IPS DF 6.9 (cell line): ENCODE data around the gene GP9.
A peak's percentile ranks its signal among the peaks of the same experiment; 100 is the strongest.

Source experiments
- DNase-seq: peaks from one replicate; pipeline ENCODE4 v3.0.0-alpha.2; 2013; ENCODE audit warnings: low read depth, low spot score
- H3K27ac ChIP-seq: one replicate; pipeline ENCODE4 v1.5.1; 2013; ENCODE audit warnings: low read length, control low read depth
- H3K27me3 ChIP-seq: 2 replicates; pipeline ENCODE4 v1.6.1; 2013; ENCODE audit warnings: mild to moderate bottlenecking, low read length; ENCODE audit not compliant: control insufficient read depth, insufficient read depth
- H3K36me3 ChIP-seq: 2 replicates; pipeline ENCODE4 v1.6.1; 2013; ENCODE audit warnings: low read length; ENCODE audit not compliant: control insufficient read depth, insufficient read depth
- H3K4me1 ChIP-seq: 2 replicates; pipeline ENCODE4 v1.6.1; 2013; ENCODE audit warnings: low read length; ENCODE audit not compliant: control insufficient read depth, insufficient read depth
- H3K4me3 ChIP-seq: 2 replicates; pipeline ENCODE4 v1.5.1; 2013; ENCODE audit warnings: mild to moderate bottlenecking, low read length
- H3K9me3 ChIP-seq: 2 replicates; pipeline ENCODE4 v1.6.1; 2013; ENCODE audit warnings: low read length, inconsistent platforms; ENCODE audit not compliant: control insufficient read depth, insufficient read depth
- WGBS: extraction: QIAGEN DNeasy Blood & Tissue Kit; methylation state at CpG from one replicate; pipeline ENCODE4 v1.1.7; 2013; ENCODE audit warnings: mixed read lengths, missing lambda C conversion rate; ENCODE audit not compliant: insufficient read length, insufficient coverage; 5-methylcytosine and 5-hydroxymethylcytosine counted together

The GP9 gene

DNA sequence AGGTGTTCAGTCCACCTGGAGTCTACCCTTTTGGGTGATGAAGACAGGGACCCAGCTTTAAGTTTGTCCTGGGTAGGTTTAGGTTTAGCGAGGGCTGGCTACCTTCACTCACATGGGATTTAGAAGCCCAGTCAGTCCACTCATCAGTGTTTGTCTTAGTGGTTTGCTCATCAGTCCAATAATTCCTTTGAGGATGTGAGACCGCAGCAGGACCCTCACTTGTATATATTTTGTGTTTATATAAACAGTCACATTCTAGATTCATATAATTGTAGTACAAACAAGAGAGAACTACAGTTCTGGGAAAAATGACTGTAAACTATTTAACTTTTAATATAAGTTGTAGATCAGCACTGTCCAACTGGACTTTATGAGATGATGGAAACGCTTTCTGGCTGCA, 41.3 kb upstream of the GP9 start:
- Histone ChIP-seq H3K27me3 (no peaks in the 10 kb centered on the region), H3K4me1 (no peaks in the 10 kb centered on the region), H3K27ac (no peak overlapping the region), H3K9me3 (no peaks in the 10 kb centered on the region), H3K36me3 (no peaks in the 10 kb centered on the region), H3K4me3 (no peak overlapping the region)
- WGBS = no CpG with 5 or more reads among the region's 3 CpGs
- no peak for DNase-seq

- Histone ChIP-seq H3K4me3 (no peak overlapping the region), H3K27ac (no peak overlapping the region), H3K27me3 (no peaks in the 10 kb centered on the region; the same call in 1 of the 2 replicates), H3K36me3 (no peaks in the 10 kb centered on the region), H3K4me1 (no peaks in the 10 kb centered on the region), H3K9me3 (no peaks in the 10 kb centered on the region)
- no peak for DNase-seq
- no CpG with 5 or more reads among the region's 5 CpGs for WGBS
Measured at GRCh38 chr3:129020691-129021090, 39.9 kb upstream of the GP9 start.

DNA sequence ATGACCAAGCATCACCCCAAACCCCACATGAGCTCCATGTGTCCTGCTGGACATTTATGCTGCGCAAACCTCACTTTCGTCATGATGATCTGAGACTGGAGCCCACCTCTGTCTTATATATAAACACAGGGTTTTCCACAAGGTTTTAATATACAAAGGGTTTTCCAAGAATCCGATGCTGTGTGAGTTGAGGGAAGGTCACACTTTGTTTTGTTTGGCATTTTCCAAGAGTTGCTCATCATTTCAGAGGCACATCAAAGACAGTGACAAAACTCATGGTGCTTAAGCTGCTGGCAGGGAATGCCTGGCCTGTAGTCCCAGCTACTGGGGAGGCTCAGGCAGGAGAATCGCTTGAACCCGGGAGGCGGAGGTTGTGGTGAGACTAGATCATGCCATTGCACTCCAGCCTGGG, 39.4 kb upstream of the GP9 start:
- H3K36me3 ChIP-seq = no peaks in the 10 kb centered on the region
- no peaks in the 10 kb centered on the region; the same call in 1 of the 2 replicates for H3K27me3 ChIP-seq
- DNase-seq = no peak
- no CpG with 5 or more reads among the region's 6 CpGs for WGBS
- no peaks in the 10 kb centered on the region for H3K4me1 ChIP-seq
- H3K27ac ChIP-seq = no peak overlapping the region
- no peak overlapping the region for H3K4me3 ChIP-seq
- H3K9me3 ChIP-seq = no peaks in the 10 kb centered on the region

DNA sequence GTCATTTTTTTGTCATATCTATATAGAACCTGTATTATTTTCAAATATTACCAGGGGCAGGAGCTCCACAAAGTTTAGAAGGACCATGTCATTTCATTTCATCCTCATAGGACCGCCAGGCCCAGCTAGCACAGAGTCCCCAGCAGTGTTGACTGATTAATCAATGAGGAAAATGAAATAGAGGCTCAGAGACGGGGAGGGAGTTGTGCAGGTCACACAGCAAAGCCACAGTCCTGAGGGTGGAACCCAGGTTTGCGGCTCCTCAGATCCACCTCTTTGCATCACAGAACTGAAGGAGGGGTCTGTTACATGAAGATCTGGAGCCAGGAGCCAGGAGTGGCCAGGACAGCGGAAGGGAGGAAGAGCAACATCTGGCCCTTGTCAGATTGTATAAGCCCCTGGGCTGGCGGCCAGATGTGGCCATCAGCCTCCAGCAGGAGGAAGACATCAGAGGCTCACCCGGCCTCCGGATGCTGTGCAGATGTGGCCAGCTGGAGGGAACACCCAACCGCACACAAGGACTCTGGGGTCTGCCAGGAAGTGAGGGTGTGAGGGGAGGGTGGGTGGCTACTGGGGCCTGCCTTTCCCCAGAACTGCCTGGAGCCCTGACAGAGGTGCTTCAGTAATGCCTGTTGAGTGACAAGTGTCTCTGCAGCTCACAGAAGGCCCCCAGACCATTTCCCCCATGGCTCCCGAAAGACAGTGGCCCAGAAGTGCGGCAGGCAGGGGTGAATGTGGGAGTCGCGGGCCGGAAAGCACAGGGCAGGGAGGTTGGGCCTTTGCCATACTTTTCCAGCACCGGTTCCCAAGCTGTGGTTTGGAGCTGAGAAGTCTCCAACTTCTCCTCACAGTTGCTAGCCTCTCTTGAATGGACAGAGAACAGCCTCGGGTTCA, 38.2 kb upstream of the GP9 start:
- Histone ChIP-seq H3K4me1 (no peaks in the 10 kb centered on the region), H3K9me3 (no peaks in the 10 kb centered on the region), H3K27me3 (peaks cover 2% of the 10 kb centered on the region; the same call in 1 of the 2 replicates), H3K27ac (no peak overlapping the region), H3K4me3 (no peak overlapping the region), H3K36me3 (no peaks in the 10 kb centered on the region; the same call in 1 of the 2 replicates)
- DNase-seq = no peak
- no CpG with 5 or more reads among the region's 15 CpGs for WGBS

- no peaks in the 10 kb centered on the region for H3K9me3 ChIP-seq
- no peak overlapping the region for H3K4me3 ChIP-seq
- WGBS = no CpG with 5 or more reads among the region's 1 CpG
- no peaks in the 10 kb centered on the region; the same call in 1 of the 2 replicates for H3K36me3 ChIP-seq
- H3K27ac ChIP-seq = no peak overlapping the region
- peaks cover 2% of the 10 kb centered on the region; the same call in 1 of the 2 replicates for H3K27me3 ChIP-seq
- H3K4me1 ChIP-seq = no peaks in the 10 kb centered on the region
- no peak for DNase-seq
Measured at GRCh38 chr3:129023008-129023358, 37.6 kb upstream of the GP9 start.

- Histone ChIP-seq H3K27ac (no peak overlapping the region), H3K9me3 (no peaks in the 10 kb centered on the region), H3K27me3 (peaks cover 2% of the 10 kb centered on the region; the same call in 1 of the 2 replicates), H3K4me1 (no peaks in the 10 kb centered on the region), H3K4me3 (no peak overlapping the region), H3K36me3 (no peaks in the 10 kb centered on the region; the same call in 1 of the 2 replicates)
- WGBS = no CpG with 5 or more reads among the region's 2 CpGs
- DNase-seq = no peak
Measured at GRCh38 chr3:129023909-129024308, 36.7 kb upstream of the GP9 start.

GRCh38 chr3:129025108-129025507, 35.5 kb upstream of the GP9 start:
- no peaks in the 10 kb centered on the region for H3K4me1 ChIP-seq
- no peak for DNase-seq
- WGBS = no CpG with 5 or more reads among the region's 15 CpGs
- H3K9me3 ChIP-seq = no peaks in the 10 kb centered on the region
- H3K27me3 ChIP-seq = peaks cover 2% of the 10 kb centered on the region; the same call in 1 of the 2 replicates
- H3K27ac ChIP-seq = no peak overlapping the region
- H3K36me3 ChIP-seq = no peaks in the 10 kb centered on the region; the same call in 1 of the 2 replicates
- H3K4me3 ChIP-seq = no peak overlapping the region

DNA sequence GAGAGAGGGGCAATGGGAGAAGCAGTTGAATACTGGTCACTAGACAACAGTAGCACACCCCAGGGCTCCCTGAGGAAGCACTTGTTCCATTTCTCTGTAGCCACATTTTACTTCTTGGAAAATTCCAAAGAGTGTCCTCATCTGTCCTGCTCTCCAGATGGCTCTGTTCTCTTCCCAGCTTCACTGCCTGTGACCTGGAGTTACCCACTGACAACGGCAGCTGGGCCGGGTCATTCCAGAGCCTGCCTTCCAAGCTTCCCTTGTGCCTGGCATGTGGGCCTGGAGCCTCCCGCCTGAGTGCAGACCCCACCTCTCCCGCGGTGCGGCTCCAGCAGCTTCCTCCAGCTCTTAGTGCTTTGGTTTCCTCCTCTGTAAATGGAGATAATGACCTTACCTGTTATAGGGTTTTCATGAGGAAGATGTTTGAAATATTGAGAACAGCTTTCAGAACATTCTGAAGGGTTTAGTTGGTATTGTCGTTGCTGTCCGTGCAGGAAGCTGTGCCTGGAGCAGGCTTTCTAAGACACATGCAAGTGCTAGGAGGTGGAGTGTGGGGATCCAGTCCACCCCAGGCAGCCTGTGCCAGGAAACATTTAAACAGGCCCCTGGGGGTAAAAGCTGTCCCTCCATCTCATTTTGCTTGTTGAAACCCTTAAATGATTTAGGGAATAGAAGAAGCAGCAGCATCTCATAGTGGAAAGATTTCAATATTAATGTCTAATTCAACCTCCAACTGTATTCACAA, 34.7 kb upstream of the GP9 start:
- no CpG with 5 or more reads among the region's 8 CpGs for whole genome bisulfite sequencing
- Histone ChIP-seq H3K9me3 (no peaks in the 10 kb centered on the region), H3K4me3 (no peak overlapping the region), H3K36me3 (no peaks in the 10 kb centered on the region; the same call in 1 of the 2 replicates), H3K27me3 (peaks cover 2% of the 10 kb centered on the region; the same call in 1 of the 2 replicates), H3K27ac (no peak overlapping the region), H3K4me1 (no peaks in the 10 kb centered on the region)
- no peak for DNase-seq

DNA sequence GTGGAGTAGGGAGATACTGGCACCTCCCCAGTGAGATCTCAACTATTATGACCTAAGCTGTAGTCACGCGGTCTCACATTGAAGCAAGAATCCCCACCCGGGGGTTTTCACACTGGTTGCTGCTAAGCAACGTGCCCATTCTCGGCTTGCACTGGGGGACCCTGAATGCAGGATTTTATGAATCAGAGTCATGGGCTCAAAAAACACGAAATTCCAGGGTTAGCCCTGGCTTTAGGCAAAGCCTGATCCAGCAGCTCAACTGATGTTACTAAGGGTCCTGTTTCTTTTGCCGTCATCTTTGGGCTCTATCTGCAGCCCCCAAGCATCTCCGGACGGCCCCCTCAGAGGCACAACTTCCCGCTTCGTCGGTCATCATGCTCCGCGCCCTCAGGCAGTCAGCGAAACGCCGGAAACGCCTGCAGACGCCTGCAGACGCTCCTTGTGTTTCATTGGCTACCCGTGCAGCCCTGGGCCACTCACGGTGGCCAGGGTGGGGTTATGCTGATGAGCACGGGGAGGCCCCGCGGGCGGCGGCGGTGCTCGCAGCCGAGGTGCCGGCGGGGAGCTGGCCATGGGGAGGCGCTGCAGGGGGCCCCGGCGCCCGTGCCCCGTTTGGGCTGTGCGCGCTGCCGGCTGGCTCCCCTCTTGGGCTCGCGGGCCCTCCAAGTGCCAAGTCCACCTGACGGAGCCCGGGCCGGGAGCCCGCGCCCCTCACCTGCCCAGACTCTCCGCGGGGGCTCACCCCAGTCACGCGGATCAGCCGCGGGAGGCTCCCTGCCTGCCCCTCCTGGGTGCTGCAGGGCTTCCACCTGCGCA, 33.6 kb upstream of the GP9 start:
- no peak overlapping the region for H3K27ac ChIP-seq
- H3K4me3 ChIP-seq = peak overlapping the region; percentile 23; the same call in 1 of the 2 replicates
- no peaks in the 10 kb centered on the region for H3K4me1 ChIP-seq
- WGBS = no CpG with 5 or more reads among the region's 54 CpGs
- peak; percentile 74 for DNase-seq
- no peaks in the 10 kb centered on the region for H3K9me3 ChIP-seq
- H3K27me3 ChIP-seq = peaks cover 2% of the 10 kb centered on the region; the same call in 1 of the 2 replicates
- no peaks in the 10 kb centered on the region; the same call in 1 of the 2 replicates for H3K36me3 ChIP-seq

GRCh38 chr3:129027544-129027880, 33.1 kb upstream of the GP9 start:
- no peak for DNase-seq
- no CpG with 5 or more reads among the region's 15 CpGs for WGBS

More at GRCh38 chr3:129027544-129027880, 33.1 kb upstream of the GP9 start:
- Histone ChIP-seq H3K36me3 (no peaks in the 10 kb centered on the region; the same call in 1 of the 2 replicates), H3K27ac (no peak overlapping the region), H3K27me3 (peaks cover 2% of the 10 kb centered on the region; the same call in 1 of the 2 replicates), H3K4me1 (no peaks in the 10 kb centered on the region), H3K9me3 (no peaks in the 10 kb centered on the region), H3K4me3 (peak overlapping the region; percentile 23; the same call in 1 of the 2 replicates)
